Suprapubic skin (tissue), 4 donors: ENCODE data around the gene TAS1R1. TPM values are rescaled to one million over a fixed set of nuclear protein-coding genes. Genes with fewer than 3 reads are reported as not detected.

ENCODE experiments used
- DNase-seq, 2 donors: peaks; one replicate each; pipeline ENCODE4 v3.0.0-alpha.2; 2019; ENCODE audit warnings: low spot score in 2 of 2
- H3K27ac ChIP-seq: fragments of 200-600 bp; sonication (generic); one replicate; pipeline ENCODE4 v1.5.1; 2019
- H3K27me3 ChIP-seq: fragments of 200-600 bp; sonication (generic); one replicate; pipeline ENCODE4 v1.5.1; 2019
- H3K36me3 ChIP-seq: fragments of 200-600 bp; sonication (generic); one replicate; pipeline ENCODE4 v1.5.1; 2019
- H3K4me1 ChIP-seq: fragments of 200-600 bp; sonication (generic); one replicate; pipeline ENCODE4 v1.5.1; 2019
- H3K4me3 ChIP-seq: fragments of 200-600 bp; sonication (generic); one replicate; pipeline ENCODE4 v1.5.1; 2019; ENCODE audit warnings: mild to moderate bottlenecking
- H3K9me3 ChIP-seq: fragments of 200-600 bp; sonication (generic); one replicate; pipeline ENCODE4 v1.5.1; 2019
- EP300 ChIP-seq: sonication (generic); formaldehyde crosslinking; IDR thresholded peaks from one replicate; pipeline ENCODE4 v1.6.1; 2017; ENCODE audit warnings: antibody characterized with exemption
- POLR2A ChIP-seq, 2 donors: fragments of 450-650 bp; IDR thresholded peaks; one replicate each; pipeline ENCODE4 v1.6.1; 2017; ENCODE audit warnings: antibody characterized with exemption in 2 of 2, mild to moderate bottlenecking in 2 of 2, moderate library complexity in 2 of 2
- POLR2AphosphoS5 ChIP-seq, 3 donors: sonication (generic); formaldehyde crosslinking; IDR thresholded peaks; one replicate each; pipeline ENCODE4 v1.6.1; 2017; ENCODE audit warnings: antibody characterized with exemption in 3 of 3
- WGBS: methylation state at CpG from one replicate; pipeline ENCODE4 v1.1.5; 2018; 5-methylcytosine and 5-hydroxymethylcytosine counted together
- total RNA-seq, 4 donors: library from RNA; depleted of rRNA; stranded (reverse); fragments of >200 nt; gene quantifications; one replicate each; pipeline ENCODE4 v1.1.0, GENCODE V29; 2016
- TF ChIP-seq, protein P1 (sequence below), 2 donors: fragments of 200-600 bp in 1 of 2; fragments of 450-650 bp in 1 of 2; sonication (generic) in 1 of 2; IDR thresholded peaks; one replicate each; pipeline ENCODE4 v1.5.1; 2016 to 2019; ENCODE audit warnings: antibody characterized with exemption in 2 of 2, mild to moderate bottlenecking in 1 of 2, moderate library complexity in 1 of 2

TAS1R1 gene
- total RNA-seq, 4 donors from 2014 or later, result 0.40 to 0.45 TPM; not detected in 2

DNA sequence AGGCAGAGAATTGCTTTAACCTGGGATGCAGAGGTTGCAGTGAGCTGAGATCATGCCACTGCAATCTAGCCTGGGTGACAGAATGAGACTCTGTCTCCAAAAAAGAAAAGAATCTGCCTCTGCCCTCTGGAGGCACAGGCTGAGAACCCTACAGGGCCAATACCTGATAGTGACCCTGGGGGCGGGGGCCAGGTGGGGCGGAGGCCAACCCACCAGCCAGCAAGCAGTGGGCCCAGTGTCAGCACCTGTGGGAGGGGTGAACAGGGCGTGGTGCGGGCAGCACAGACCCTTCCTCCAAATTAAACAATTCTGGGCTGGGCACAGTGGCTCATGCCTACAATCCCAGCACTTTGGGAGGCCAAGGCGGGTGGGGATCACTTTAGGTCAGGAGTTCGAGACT is 44.6 kb upstream of the TAS1R1 start:
- DNase-seq, result no peak
- WGBS, result 100% methylated on average over 2 of the region's 6 CpGs
- Histone ChIP-seq H3K36me3 (no peaks in the 10 kb centered on the region), H3K27ac (no peak overlapping the region), H3K4me3 (no peak overlapping the region), H3K9me3 (no peaks in the 10 kb centered on the region), H3K4me1 (no peaks in the 10 kb centered on the region), H3K27me3 (no peaks in the 10 kb centered on the region)
- no peak for TF ChIP-seq POLR2AphosphoS5 (IDR thresholded peaks at IDR 0.05)
- no peak for TF ChIP-seq POLR2A (IDR thresholded peaks at IDR 0.05)
- TF ChIP-seq EP300, result no peak
- TF ChIP-seq, protein P1, sequence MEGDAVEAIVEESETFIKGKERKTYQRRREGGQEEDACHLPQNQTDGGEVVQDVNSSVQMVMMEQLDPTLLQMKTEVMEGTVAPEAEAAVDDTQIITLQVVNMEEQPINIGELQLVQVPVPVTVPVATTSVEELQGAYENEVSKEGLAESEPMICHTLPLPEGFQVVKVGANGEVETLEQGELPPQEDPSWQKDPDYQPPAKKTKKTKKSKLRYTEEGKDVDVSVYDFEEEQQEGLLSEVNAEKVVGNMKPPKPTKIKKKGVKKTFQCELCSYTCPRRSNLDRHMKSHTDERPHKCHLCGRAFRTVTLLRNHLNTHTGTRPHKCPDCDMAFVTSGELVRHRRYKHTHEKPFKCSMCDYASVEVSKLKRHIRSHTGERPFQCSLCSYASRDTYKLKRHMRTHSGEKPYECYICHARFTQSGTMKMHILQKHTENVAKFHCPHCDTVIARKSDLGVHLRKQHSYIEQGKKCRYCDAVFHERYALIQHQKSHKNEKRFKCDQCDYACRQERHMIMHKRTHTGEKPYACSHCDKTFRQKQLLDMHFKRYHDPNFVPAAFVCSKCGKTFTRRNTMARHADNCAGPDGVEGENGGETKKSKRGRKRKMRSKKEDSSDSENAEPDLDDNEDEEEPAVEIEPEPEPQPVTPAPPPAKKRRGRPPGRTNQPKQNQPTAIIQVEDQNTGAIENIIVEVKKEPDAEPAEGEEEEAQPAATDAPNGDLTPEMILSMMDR (IDR thresholded peaks at IDR 0.05), result no peak

DNA sequence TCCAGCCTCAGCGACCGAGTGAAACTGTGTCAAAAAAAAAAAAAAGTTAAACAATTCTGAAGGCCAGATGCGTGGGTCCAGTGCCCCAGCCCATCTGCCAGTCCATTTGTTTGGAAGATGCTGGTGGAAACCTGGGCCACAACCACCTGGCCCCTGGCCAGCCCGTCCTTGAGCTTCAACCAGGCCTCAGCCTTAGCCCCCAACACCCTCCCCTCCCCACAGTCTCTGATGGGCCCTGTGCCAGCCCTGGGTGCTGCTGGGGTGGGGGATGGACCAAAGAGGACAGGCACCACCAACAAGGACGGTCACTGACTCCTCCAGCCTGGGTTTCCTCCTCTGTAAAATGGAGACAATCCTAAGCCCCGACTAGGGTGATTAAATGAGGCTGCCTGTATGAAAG is 44.1 kb upstream of the TAS1R1 start:
- Histone ChIP-seq H3K4me3 (no peak overlapping the region), H3K27ac (no peak overlapping the region), H3K36me3 (no peaks in the 10 kb centered on the region), H3K27me3 (no peaks in the 10 kb centered on the region), H3K9me3 (no peaks in the 10 kb centered on the region), H3K4me1 (no peaks in the 10 kb centered on the region)
- WGBS, result 89% methylated on average over 4 of the region's 6 CpGs
- no peak for DNase-seq
- TF ChIP-seq POLR2AphosphoS5 (IDR thresholded peaks at IDR 0.05), result no peak
- no peak for TF ChIP-seq EP300
- TF ChIP-seq, protein P1 (IDR thresholded peaks at IDR 0.05), result no peak
- TF ChIP-seq POLR2A (IDR thresholded peaks at IDR 0.05), result no peak

DNA sequence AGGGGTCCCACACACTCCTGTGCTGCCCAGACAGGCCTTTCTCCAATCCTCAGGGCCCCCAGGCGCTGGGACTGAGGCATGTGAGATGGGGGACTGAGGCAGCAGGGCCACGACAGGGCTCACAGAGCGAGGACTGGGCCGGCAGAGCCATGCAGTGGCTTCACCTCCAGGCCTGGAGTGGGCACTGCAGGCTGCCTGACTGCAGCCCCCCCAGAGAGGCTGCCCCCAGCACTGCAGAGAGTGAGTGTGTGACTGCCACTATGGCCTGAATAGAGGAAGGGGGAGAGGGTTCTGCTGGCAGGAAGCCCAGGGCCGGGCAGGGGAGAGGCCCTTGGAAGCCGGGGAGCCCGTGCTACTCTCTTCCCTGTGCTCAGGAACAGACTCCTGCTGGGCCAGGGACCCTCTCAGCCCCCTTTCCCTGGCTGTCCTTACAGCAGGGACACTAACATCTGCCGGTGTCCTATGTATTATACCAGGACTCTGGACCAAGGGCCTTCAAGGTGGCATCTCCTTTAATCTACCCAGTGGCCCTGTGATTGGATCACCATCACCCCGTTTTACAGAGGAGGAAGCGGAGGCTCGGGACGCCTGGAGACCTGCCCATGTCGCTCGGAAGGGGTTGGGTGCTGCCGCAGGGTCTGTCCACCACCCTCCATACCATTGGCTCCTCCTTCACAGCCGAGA is 43.4 kb upstream of the TAS1R1 start:
- H3K27ac ChIP-seq, result no peak overlapping the region
- H3K27me3 ChIP-seq, result no peaks in the 10 kb centered on the region
- H3K4me1 ChIP-seq, result no peaks in the 10 kb centered on the region
- 84% methylated on average over 12 of the region's 16 CpGs for whole genome bisulfite sequencing
- TF ChIP-seq POLR2A (IDR thresholded peaks at IDR 0.05) (no peak), POLR2AphosphoS5 (IDR thresholded peaks at IDR 0.05) (no peak), EP300 (no peak)
- TF ChIP-seq, protein P1 (IDR thresholded peaks at IDR 0.05), result no peak
- no peak for DNase-seq
- no peaks in the 10 kb centered on the region for H3K9me3 ChIP-seq
- H3K36me3 ChIP-seq, result no peaks in the 10 kb centered on the region
- H3K4me3 ChIP-seq, result no peak overlapping the region

DNA sequence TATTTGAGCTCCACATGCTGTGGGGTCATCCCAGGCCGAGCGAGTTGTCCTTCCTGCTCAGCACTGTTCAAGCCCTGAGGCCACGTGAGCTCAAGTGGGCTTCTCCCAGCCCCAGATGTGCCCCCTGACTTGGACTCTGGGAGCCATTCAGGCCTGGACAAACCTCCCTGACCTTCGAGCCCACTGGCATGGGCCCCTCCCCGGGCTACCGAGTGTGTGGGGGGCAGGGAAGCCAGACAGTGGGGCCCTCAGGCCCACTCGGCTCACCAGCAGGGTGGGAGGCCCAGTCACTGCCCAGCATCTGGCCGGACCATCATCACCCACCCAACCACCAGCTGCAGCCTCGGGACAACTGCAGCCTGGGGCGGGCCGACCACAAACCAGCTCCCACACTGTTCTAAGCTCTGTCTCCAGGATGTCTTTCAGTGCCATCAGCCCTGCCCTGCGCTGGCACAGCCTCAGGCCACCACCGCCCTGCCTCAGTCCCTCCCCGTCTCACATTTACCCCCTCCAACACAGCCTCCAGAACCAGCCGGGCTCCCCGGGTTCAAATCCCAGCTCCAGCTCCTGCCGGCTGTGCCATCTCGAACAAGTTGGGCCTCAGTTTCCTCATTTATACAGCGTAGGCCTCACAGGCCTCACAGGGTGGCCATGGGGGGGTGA is 42.7 kb upstream of the TAS1R1 start:
- no peak for DNase-seq
- Histone ChIP-seq H3K27ac (no peak overlapping the region), H3K9me3 (no peaks in the 10 kb centered on the region), H3K36me3 (no peaks in the 10 kb centered on the region), H3K4me3 (no peak overlapping the region), H3K4me1 (no peaks in the 10 kb centered on the region), H3K27me3 (no peaks in the 10 kb centered on the region)
- 72% methylated on average over 17 of the region's 19 CpGs for WGBS
- no peak for TF ChIP-seq POLR2AphosphoS5 (IDR thresholded peaks at IDR 0.05)
- TF ChIP-seq, protein P1 (IDR thresholded peaks at IDR 0.05), result no peak
- no peak for TF ChIP-seq EP300
- TF ChIP-seq POLR2A (IDR thresholded peaks at IDR 0.05), result no peak

DNA sequence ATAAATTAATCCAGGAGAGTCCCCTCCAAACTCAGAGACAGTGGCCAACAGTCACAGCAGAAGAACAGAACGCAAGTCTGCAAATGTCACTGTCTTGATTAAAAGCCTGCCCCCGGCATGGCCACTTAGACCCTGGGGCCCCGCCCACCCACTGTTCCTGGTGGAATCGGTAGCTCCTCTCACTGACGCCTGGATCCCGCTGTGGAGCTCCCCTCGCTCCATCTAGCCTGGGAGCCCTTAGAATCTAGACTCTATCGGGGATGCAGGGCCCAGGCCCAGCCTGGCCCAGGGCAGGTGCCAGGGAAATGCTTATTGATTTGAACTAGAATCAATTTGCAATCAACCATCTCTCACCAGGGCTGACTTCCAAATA is 42.2 kb upstream of the TAS1R1 start:
- H3K9me3 ChIP-seq, result no peaks in the 10 kb centered on the region
- TF ChIP-seq POLR2A (IDR thresholded peaks at IDR 0.05), result no peak
- no peak for TF ChIP-seq POLR2AphosphoS5 (IDR thresholded peaks at IDR 0.05)
- TF ChIP-seq EP300, result no peak
- TF ChIP-seq, protein P1 (IDR thresholded peaks at IDR 0.05), result no peak
- no peaks in the 10 kb centered on the region for H3K27me3 ChIP-seq
- H3K4me3 ChIP-seq, result no peak overlapping the region
- no peak overlapping the region for H3K27ac ChIP-seq
- H3K4me1 ChIP-seq, result no peaks in the 10 kb centered on the region
- WGBS, result 65% methylated on average over 5 of the region's 8 CpGs
- no peak for DNase-seq
- no peaks in the 10 kb centered on the region for H3K36me3 ChIP-seq
